AML-193 (cell line): Measurements from ENCODE around the gene ZNF608.

Experiments used
- DNase-seq, 2 experiments: peaks; one replicate each; lab custom pipeline; 2025; lab: John Stamatoyannopoulos, UW

ZNF608 gene

DNA sequence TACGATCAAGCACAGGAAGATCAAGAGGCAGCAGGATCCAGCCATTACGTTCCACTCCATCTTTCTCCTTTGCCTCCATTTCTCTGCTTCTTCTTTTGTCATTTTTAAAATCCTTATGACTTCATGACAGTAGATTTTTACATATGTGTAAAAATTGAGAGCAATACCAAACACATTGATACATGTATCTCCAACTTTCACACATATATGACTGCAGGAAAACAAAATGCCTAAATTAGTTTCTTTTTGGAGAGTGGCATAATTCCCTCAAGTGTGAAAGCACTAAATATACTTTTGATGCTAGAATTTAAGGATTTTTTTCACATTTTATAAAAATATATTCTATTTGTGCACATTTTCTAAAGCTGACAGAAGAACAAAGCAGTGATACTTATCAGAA lies 8.6 kb upstream of the ZNF608 start:
- DNase-seq: no peak

DNA sequence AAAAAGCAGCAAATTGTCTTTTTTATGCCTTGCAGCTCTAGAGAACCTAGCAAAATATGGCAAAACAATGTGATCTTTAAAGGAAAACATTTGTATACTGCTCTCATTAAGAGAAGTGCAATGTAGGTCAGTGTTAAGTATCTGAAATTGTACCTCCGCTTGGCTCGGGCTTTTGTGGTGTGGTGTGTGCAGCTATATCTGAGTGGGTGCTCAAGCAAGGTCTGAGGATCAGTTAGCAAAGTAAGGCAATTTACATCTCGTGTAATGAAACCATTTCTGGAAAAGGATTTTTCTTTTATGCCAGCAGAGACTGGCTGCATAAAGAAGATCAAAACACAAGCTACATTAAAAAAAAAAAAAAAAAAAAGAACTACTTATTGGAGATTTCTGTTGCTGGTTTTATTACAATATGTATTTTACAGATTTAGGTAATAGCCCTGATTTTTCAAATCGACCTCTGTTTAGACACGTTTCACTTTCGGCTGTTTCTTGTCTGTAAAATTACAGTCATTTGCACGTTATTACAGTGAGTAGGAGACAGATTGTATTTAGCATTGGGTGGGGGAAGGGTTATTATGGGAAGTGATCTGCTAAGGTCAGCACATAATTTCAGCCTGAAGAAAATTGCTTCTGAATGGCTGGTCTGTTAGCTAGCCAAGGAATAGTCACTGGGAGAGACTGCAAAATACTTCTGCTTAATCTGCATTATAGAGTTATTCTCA lies 7.9 kb upstream of the ZNF608 start:
- DNase-seq: no peak

DNA sequence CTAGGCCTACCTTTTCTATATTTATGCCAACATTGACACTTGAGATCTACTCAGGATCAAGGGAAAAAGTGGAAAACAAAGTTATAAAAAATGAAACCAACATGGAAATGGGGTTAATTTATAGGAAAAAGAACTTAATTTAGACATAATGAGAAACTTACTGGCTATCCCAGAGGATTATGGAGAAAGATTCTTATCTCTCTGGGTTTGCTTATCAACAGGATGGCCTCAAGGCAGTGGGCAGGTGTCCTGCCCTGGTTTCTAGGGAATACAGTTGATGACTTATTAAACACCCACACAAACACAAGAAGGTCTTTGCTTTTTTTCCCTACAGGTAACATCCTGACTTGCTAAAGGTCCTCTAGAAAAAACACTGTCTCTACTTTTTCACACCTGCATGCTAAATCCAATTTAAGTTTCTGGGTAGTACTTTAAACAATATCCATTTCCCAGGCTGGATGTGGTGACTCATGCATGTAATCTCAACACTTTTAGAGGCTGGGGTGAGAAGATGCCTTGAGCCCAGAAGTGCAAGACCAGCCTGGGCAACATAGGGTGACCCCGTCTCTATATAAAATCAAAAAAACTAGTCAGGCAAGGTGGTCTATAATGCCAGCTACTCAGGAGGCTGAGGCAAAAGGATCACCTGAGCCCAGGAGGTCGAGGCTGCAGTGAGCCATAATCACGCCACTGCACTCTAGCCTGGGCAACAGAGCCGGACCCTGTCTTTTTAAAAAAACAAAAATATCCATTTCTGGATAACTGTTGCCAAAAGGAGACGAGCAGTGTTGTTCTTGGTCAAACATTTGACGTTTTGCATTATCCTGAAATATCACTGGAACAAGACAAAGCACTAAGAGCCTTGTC lies 6.6 kb upstream of the ZNF608 start:
- no peak for DNase-seq

DNA sequence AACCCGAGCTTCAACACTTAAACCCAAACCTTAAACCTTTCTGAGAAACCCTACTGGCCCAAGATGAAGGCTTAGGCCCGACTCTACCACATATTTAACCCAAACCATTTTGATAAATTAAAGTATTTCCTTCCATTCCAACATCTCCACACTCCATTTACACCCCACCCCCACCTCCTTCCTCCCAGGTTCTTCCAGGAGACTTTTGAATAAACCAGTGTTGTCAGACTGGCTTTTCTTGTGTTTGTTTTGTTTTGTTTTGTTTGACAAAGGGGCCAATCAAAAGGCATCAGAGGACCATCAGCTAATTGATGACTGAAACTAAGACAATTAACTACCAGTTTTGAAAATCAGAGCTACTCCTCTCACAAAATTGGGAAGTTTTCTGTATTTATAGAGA lies 4.6 kb upstream of the ZNF608 start:
- DNase-seq: no peak

DNA sequence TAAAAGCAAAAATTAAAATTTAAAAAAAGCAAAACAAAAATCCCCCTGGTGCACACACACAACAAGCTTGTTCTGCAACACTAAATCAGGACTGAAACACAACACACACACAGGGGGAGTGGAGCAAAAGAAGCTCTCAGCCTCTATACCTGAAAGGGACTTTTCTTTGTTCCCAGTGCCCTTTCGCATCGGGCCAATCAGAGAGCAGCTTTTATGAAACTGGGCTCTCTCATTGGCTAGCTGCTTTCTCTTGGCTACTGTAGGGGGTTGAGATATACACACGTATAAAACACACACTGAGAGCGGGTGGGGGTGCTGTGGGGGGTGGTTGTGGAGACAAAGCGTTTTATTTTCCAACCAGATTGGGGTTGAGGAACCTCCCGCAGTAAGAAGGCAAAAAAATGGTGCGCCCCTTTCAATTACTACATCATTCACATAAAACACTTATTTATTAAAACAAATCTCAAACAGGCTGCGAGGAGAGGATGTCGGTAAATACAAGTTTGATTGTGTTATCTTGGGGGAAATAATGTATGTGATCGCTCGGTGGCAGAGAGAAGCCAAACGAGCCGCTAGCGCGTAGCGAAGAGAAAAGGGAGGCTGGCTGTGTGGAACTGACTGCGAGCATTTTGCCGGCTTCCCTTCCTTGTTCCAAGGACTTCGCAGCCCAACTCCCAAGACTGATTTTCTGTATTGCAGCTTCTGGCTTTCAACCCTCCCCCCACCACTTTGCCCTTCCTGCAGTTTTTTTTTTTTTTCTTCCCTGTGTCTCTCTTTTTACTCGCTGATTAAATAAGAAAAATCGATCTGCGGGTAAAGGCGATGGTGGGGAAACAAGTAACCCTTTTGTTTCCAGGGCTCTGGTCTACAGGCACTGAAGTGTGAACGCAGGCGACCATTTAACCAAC lies 2.5 kb upstream of the ZNF608 start:
- DNase-seq: no peak

DNA sequence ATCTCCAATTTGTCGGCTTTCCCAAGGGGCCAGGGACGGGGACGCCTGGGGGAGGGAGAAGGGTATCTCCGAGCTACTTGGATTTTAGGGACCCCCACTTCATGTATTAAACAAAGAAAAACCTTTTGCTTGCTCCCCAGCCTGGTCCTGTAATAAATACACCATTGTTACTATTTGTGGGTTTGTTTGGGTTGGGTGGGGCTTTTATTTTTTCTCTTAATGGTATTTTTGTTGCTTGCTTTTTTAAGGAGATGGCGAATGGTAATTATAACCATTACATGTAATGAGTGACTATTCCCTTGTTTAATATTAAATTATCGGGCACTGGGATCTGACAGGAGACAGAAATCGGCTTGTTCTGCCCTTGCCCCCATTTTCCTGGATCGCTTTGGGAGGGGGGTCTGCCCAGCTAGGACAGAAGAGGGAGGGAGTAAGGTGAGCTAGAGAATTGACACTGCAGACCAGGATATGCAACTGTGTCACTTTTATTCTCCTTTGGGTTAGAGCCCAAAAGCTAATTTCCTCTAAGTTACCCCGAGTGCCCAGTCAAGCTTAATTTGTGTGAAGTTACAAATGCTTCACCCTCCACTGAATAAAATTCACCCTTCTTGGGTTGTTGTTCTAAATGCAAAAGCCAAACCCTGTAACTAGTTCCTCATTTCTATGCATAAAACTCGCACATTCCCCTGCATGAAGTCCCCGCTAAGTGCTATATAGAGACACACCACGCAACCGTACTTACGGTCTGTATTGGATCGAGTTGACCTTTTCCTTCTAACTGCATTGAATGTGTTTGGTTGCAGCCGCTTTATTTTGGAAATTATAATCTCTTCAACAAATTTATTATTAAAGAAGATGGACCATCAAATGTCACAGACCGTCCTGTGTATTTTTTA lies 1.6 kb upstream of the ZNF608 start:
- no peak for DNase-seq

DNA sequence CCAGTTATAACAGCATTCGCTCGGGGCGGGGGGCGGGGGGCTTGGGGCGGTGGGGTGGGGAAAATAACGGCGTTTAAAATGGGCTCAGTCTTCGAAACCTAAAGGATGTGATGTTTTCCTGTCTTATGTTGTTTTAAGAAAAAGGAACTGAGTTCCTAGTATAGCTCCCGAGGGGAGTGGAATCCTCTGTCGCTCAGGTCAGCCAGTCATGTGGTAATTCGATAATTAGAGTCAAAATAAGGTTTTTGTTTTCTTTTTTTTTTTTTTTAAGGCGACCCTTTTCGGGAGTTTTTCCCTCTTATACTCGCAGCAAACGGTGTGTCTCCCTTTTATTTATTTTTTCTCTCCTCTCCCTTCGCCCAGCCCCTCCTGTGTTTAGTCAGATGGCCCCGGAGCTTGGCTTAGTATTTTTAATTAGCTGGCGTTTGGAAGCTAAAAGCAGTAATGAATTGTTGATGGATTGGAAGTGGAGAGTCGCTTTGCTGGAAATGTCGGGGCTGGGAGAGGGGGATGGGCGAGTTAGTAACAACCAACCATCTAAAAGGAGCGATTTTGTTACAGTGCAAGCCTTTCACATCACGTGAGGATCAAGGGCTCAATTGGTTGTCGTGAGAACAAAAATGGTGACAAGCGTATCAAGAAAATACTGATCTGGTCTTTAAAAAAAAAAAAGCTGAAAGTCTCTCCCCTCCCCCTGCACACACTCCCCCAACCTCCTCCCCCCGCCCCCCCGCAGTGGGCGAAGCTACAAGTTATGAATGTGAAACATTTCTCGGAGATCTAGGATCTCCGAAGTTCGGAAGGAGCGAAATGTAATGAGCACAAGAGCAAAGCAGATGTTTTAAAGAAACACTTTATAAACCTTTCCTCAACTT lies 714 bp upstream of the ZNF608 start:
- no peak for DNase-seq

DNA sequence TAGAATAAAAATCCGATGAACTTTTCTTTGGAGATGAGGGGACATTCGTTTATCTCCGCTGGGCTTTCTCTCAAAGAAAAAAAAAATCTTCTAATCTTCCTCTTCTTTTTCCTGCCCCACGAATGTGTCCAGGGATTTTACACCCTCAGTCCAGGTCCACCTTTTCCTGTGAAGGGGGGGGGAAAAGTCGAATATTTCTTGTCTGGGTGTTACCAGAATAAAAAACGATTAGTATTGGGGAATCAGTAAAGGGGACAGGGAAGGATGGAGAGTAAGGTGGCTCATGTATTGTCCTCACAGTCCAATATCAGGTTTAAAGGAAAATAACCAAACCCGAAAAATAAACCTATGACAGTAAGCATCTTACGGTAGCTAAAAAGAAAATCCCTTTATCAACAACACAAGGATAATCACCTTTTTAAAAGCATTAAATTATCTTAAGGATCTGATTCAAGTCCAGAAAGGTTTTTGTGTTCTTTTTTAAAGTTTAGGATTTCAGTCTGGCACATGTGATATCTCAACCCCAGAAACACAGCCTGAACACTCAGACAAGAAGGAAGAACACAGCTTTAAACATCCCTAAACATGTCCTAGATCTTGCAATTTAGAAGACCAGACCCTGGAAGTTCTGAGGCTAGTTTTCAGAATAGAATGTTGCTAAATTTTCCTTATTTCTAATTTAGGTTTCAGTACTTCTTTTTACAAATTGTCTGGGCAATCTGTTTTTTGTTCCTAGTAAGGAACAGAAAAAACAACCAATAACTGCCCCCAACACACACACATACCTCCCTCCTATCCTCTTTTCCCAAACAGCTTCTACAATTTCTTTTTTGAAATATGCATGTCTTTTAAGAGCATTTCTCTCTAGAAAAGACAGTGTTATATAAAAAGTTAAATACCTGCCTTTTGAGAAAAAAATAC lies 1.2 kb downstream of the ZNF608 start:
- DNase-seq: no peak

DNA sequence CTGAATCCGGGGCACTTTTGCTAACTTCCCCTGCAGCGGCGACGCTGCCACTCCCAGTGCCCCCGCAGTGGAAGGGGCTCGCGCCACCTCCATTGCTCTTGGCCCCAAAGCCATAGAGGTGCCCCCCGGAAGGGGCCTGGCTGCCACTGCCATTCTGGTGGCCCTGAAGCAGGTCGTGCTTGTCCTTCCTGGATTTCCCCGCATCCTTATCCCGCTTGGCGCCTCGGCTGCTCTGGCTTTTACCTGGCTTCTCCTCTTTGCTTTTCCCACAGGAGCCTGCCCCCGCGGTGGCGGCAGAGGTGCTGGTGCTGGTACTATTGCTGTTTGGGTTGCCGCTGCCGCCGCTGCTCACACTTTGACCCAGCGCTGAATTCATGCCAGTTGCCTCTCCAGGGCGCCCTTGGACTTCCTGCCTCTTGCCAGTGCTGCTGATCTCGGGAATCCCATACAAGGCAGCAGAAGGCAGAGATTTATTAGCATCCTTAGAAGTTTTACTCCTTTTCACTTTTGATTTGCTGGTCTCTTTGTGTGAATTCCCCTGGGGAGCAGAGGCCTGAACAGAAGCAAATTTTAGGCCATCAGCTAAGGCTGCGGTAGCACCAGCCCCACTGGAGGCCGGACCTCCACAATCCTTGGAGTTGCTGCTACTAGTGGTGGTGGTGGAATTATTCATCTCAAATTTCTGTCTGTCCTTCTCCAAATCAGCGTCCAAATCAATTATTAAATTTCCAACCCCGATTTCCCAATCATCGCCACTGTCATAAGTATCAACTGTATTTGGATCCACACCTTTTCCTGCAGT lies 2.1 kb downstream of the ZNF608 start:
- no peak for DNase-seq

DNA sequence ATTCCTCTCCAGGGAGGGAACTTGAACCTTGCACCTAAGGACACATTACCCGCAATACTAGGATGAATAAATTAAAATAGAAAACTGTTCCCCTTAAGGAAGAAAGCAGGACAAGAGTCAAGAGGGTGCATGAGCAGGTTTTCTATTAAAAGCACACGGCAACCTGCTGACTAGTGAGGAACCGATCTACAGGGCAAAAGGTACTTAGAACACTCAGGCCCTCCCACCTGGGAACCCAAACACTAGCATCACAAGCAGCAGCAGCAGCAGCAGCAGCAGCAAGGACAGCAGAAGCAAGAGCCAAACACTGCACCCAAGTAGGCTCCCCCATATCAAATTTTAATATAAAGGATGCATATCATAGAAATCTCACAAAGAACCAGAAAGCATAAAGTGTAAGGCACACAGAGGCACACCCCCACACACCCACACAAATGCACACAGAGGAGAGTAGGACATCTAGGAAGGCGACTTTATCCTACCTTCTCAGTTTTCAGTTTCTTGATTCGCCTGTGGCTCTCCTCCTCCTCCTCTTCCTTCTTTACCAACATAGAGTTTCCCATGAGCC lies 2.8 kb downstream of the ZNF608 start:
- no peak for DNase-seq

DNA sequence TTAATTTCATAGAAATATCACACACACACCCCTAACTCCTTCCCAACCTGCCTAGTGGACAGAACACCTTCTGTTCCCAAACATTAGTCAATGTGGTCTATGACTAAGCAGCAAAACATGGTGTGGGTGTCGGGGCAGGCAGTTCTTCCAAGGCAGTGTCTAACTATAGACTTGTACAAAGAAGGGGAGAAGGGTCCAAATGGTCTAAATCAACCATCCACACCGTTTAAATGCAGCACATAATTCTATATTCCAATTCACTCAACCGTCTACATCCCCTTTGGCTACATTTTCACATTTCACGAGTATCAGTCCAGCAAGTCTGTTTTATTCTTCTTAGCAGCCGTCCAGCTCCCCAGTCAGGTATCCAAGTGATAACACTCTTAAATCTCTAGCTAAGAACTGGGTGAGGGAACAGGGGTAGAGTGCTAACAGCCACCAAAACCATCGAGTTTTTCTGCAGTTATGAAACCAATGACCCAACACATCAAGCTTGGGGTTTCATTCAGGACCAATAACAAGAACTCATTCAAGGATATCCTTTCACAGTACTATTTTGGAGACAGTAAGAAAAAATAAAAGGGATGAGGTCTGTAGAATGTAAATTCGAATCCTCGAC lies 3.3 kb downstream of the ZNF608 start:
- DNase-seq: no peak

DNA sequence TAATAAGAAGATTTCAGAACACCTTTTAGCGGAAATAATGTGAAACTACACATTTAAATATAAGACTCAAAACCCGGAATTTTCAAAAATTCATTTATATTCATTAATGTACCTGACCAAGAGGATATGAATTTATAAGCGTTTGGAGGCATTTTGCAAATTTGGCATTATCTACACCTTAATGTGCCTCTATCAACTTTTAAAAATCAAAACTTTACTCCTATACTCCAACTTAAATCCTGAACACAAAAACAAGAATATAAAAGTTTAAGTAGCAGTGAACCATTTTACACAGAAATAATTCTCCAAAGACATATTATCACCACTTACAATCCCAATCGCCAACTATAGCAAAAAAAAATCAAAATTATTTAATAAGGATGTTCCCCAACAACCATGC lies 3.9 kb downstream of the ZNF608 start:
- no peak for DNase-seq

DNA sequence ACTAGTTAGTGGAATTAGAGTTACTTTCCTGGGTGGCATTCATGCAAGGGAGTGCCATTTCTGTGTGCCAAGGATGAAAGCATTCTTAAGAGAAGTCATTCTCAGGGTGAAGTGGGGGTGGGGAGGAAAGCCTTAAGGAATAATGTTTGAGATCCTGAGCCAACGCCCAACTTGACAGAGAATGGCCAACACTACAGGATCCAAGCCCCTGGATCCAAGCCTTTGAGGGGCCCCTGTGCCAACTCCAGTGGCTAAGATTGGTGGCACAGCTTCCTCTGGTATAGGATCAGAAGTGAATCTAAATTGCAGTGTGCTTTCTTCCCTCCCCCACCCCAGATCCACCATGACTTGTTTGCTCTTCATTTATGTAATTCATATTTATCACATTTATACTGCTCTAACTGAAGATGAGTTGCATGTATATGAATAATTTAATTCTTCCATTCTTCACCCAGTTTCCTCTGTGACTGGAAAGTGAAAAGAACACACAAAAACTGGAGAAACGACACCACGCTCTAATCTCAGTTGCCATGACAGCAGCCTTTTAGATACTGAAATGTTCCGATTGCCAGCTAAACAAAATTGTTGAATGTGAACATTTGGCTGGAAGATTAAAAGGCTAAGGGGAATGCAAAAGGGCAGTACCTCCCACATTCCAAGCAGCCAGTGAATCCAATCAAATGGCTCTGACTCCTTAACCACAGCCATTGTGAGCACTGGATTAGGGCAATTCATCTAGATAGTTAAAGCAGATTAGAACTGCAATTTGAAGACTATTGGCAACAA lies 4.5 kb downstream of the ZNF608 start:
- DNase-seq: no peak

DNA sequence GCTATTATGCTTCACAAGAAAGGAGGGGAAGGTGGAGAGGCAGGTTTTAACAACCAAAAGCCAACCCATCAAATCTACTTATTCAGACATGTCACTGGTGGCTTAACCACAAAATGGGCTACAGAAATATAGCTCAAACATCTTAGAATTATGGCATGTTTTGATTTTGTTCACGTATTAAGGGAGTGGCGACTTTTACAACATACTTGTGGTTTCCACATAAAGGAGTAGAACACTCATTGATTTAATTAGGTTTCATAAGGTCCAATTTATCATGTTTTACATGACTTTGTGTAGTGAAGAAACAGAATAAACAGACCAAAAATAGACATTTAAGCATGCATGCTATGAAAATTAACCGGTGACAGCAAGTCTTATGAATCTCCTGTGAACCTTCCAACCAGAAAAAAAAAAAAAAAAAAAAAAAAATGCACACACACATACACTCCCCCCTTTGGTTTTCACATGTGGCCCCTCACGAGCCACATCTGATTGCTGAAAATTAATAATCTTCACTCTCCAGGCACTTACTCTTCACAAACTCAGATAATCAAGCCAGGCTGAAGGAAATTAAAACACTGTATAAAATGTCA lies 5.4 kb downstream of the ZNF608 start:
- no peak for DNase-seq

DNA sequence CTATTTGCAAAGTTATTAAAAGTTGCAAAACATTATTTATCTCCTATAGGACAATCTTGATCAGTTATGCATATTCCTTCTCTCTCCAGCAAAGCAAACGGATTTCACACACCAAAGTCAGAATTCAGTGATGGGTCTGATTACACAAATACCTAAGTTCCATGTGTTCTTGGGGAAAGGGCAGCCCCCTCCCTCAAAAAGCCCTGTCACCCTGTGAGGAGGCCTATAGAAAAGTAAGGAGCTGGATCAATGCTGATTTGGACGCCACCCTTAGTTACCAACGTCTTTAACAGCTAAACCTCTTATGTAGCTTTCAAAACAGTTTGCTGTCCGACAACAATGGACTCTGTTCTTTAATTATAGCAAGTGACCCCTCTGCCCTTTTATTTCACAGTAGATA lies 6.4 kb downstream of the ZNF608 start:
- DNase-seq: no peak

DNA sequence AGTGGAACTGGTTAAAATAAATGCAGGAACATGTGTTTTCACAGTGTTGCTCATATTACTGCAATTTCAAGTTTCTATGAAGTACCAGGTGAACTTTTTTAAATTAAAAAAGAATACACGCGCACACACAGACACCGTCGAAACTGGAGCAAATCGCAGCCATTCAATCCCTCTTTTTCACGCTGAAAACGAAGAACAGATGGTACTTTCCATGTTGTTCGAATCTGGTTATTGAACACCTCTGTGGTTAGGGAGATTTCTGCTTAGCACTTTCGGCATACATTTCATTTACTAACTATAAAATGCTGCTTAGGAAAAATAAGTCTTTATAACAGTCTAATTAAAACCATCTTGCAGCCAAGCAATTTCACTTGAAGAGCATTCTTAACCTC lies 6.8 kb downstream of the ZNF608 start:
- DNase-seq: no peak
